SW 1271 (cell line): ENCODE measurements around the gene KRT78.
"Not testable (repeated sequence)": the region's sequence is repeated elsewhere in the genome, so short reads cannot be mapped to it uniquely, and the experiment has no call there.

Experiments
- DNase-seq, 2 experiments: peaks; one replicate each; lab custom pipeline; 2025; lab: John Stamatoyannopoulos, UW

Gene KRT78

DNA sequence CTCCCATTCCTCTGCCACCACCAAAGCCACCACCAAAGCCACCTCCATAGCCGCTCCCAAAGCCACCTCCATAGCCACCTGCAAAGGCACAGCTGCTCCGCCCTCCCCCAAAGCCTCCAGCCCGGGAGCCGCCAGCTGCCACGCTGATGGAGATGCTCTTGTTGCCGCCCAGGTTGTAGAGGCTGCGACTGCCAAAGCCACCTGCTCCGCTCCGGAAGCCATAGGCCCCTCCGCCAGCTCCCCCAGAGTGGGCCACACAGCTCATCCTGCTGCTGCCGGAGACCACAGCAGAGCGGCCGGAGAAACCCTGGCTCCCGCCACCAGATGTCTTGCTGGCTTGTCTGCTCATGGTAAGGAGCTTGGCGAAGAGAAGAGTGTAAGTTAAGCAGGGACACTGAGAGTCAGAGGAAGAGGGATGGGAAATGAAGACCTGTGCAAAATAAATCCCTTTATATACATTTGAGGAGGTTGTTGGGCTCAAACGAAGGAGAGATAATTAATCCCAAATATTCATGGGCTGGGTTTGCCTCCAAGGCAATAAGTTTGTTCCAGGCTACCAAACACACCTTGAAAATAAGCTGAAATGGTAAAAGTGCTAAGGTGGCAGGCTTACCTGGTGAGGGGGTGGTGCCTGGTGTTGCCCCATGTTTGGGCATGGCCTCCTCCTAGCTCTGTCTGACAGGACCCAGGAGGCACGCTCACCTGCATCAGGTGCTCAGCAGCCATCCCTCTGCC, 52.9 kb downstream of the KRT78 start, which contains the start of gene KRT3:
Gene KRT3 (minus strand): TSS at position 424 of the 735 bp plus-strand sequence. CDS start 75 bp downstream, at position 349.
- DNase-seq: no peak

DNA sequence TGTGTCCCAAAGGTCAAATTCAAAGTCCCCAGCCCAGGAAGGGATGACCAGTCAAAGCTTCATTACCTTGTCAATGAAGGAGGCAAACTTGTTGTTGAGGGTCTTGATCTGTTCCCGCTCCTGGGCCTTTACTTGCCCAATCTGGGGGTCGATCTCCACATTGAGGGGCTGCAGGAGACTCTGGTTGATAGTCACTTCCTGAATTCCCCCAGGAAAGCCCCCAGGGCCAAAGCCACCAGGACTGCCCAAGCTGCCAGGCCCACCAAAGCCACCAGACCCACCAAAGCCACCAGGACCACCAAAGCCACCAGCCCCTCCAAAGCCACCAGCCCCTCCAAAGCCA, 53.5 kb downstream of the KRT78 start:
- DNase-seq: not testable (repeated sequence)

DNA sequence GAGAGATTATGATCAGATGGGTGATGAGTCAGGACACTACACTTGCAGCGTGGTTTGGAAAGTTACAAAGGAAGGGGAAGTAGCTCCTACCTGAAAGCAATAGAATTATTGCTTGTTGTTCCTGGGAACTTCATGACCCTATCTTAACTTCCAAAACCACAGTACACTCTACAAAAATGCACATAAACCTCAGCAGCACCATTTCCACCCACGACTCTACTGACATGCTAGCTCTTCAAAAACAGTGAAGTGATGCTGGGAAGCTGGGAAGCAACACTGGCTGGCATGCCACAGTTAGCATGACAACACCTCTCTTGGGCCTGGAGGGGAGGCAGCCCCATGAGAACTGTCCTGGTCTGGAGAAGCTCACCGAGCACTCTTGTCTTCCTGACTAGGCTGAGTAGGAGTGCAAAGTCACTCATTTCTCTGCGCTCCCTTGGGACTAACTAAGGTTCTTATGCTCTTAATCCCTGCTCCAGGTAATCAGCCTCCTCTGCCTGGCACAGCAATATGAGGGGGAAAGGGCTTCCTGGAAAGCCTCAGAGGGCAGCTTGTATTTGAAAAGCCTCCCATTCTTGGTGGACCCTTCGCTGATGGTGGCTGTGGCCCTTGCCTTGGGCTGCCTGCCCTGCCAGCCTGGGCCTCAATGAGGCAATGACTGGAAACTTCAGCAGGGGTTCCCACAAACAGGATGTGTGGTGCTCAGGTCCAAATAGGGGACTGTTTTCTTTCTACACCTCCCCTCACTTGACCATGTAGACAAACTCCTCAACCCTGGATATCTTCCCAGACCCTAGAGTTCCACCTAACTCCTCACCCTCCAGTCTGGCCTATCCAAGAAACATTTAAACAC, 54.1 kb downstream of the KRT78 start:
- DNase-seq: no peak

DNA sequence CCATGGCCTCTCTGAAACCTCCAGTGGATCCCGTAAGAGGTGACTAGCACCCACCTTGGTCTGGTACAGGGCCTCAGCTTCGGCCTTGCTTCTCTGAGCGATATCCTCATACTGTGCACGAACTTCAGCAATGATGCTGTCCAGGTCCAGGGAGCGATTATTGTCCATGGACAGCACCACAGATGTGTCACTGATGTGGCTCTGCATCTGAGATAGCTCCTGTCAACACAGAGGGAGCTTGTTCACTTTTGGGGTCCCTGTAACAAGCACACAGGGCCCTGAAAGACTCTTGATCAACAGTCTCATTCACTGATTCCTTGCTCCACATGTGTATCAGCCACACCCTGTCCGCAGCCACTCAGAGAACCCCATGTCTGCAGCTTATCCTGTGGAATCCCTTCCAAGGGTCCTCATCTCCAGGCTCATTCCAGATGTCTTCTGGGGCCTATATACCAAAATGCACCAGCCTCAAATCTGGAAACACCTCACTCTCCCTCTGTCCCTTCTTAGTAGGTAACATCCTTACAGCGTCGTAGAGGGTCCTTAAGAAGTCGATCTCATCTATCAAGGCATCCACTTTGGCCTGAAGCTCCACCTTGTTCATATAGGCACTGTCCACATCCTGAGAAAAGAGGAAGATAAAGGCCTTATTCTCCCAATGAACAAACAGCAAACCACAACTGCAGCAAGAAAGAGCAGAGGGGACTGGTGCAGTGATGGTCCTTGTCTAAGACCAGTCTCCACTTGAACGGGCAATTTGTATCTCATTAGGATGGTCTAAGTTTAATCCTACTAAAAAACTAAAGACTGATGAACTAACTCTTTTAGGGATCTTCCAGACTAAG, 56.4 kb downstream of the KRT78 start:
- no peak for DNase-seq

DNA sequence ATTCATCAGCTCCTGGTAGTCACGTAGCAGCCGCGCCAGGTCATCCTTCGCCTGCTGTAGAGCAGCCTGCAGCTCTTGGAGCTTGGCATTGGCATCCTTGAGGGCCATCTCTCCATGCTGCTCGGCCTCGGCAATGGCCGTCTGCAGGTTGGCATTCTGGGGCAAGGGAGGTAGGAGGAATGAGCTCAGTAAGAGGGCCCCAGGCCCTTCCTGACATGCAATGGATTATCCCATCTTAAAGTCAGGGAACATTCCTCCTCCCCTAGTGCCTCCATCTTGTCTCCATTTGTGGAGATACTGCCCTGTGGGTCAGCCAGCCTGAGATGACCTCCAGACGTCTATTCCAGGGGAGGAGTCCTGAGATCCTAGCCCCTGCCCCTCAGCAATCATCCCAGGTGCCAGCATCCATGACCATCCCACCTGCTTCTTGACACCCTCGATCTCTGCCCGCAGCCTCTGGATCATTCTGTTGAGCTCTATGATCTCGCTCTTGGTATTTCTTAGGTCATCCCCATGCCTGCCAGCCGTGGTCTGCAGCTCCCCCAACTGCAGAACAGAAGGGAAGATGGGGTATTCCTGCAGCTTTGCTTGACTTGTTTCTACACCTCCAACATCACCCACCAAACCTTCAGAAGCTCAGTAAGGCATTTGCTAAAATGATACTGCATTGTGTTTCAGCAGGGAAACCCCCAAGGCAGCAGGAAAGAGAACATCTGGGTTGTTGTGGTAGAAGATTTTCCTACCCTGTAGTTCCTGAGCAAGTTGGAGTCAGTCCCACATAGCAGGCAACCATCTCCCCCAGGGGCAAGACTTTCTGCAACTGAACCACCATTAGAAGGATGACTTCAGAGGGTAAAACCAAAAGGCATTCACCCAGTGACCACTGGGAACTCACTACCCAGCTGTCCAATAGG, 57.3 kb downstream of the KRT78 start:
- DNase-seq: no peak

DNA sequence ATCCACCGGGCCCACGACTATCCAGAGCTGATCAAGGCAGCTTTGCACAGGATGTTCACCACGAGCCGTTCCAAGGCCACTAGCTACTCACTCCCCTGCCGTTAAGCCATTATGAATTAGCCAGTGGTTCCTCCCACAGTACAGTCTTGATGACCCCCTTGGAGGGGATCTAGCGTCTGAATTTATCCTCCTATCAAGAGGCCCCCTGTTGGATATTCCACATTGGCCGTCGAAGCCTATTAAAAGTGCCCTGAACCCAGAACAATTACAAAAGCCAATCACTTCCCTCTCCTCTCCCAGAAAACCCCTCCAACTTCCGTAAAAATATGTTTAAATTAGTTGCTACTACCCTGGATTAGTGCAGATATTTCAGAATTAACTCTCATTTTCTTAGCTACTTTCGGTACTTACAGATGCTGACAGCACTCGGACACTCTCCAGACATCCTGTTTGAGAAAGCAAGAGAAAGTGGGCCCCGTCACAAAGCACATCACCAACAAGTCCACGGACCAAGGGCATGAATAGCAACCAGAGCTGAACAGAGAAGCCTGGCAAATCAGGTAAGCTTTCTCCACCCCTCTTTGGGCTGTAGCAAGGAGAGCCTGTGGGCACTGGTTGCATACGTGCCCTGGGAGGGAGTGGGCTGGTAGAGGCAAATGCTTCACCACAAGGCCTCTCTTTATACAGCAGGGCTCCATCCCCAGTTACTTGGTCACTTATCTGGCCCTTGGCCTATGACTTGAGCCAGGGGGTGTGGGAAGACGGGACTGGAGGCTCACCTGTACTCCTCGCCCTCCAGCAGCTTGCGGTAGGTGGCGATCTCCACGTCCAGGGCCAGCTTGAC, 58.1 kb downstream of the KRT78 start:
- no peak for DNase-seq

DNA sequence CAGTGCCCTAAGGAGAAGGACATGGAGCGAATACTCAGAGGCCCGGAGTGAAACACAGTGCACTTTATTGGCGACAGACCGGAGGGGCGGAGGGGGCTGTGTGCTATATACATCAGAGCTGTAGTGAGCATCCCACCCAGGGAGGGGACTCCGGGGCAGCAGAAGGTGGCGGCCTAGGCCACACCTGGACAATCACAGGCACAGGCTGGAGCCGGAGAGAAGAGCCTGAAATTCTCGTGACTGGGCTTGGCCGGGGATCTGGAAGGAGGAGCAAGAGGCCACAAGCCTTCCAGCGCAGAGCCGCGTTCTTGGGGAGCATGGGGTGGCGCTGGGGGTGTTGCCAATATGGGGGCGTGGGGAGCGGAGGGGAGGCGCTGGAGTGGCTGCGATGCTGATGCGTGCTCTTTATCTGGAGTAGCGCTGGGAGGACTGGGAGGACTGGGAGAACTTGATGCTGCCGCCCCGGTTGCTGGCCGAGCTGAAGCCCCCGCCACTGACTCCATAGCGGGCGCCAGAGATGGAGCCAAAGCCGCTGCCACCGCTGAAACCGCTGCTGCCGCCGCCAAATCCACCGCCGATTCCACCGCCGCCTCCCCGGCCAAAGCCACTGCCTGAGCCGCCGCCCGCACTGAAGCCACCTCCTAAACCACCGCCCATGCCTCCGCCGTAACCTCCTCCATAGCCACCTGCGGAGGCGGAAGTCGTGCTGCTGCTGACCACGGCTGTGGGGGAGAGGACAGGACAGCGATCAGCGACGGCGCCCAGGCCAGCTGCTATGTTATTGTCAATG, 59.0 kb downstream of the KRT78 start:
- DNase-seq: no peak

DNA sequence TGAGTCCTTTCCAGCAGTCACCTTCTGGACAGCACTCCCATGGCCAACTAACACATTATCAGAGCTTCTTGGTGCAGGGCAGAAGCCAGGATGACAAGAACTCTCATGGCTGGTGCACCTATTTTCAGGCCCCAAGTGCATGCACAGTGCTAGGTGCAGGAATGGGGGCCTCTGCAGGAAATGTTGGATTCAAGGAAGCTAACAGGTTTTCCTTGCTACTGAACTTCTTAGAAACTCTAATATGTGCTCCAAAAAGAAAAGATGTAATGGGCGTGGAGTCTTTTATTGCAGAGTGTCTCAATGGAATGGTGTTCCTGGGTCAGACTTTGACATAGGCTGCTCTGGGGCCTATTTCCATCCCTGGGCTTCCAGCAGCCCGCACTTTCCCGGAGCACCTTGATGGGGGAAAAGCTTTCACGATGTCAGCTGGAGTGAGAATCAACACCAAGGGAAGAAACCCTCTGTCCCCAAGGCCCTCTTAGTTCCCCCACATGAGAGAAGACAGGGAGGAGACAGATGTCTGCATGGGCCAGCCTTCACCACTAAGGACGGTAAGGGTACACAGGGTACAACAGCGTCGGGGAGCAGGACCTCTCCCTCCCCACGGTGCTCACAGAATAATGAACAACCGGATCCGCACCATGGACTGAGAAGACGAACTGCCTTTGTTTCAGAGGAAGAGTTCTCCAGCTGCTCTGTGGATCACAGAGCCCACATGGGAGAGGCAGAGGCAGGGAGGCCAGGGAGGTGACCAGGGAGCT, 59.7 kb downstream of the KRT78 start:
- no peak for DNase-seq

DNA sequence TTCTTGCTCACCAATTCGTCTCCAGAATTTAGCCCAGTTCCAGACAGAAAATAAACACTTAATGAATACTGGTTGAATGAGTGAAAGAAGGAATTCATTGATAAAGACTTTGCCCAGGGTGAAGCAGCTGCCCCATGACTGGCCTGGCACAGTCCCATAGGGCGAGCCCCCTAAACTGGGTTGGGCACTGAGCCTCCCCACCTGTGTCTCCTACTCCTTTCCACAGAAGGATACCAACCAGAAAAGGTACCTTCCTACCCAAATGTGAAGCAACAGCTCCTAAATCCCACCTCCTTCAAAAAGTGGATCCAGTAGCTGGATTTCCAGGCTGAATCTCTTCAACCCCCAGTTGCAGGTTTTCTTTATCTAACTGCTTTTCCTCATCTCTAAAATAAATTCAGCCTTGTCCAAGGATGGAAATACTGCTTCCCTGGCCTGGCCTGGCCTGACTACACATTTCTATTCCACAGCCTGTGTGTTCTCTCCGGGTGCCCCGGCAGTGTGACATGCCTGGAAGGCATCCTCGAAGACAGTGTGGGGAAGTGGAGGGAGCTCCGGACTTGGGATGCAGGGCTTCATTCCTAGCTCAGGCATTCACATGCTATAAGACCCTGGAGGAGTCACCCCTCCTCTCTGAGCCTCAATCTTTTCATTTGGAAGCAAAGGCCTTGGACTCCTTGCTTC, 60.5 kb downstream of the KRT78 start:
- DNase-seq: no peak
